HG02610 (cell line): ENCODE results near the gene NSMCE1.
A peak's percentile ranks its signal among the peaks of the same experiment; 100 is the strongest.

Experiments used
- ATAC-seq: cut with Tn5 transposase; IDR thresholded peaks from one replicate; pipeline ENCODE4 v1.9.1; 2021; ENCODE audit warnings: mild to moderate bottlenecking, moderate library complexity; ENCODE audit not compliant: unreplicated experiment

The NSMCE1 gene

GRCh38 chr16:27232901-27233625 lies 35.5 kb downstream of the NSMCE1 start:
- no peak for ATAC-seq

GRCh38 chr16:27232061-27232900 lies 36.3 kb downstream of the NSMCE1 start:
- ATAC-seq: peak; percentile 47

GRCh38 chr16:27231692-27232060 lies 36.9 kb downstream of the NSMCE1 start:
- ATAC-seq: peak; percentile 1

GRCh38 chr16:27230562-27231001 lies 38.0 kb downstream of the NSMCE1 start:
- no peak for ATAC-seq

- no peak for ATAC-seq
Observed at GRCh38 chr16:27229891-27230470, 38.6 kb downstream of the NSMCE1 start.

- no peak for ATAC-seq
Observed at GRCh38 chr16:27228621-27229501, 39.7 kb downstream of the NSMCE1 start.

GRCh38 chr16:27228045-27228444 lies 40.5 kb downstream of the NSMCE1 start:
- no peak for ATAC-seq

- no peak for ATAC-seq
Observed at GRCh38 chr16:27226976-27227705, 41.4 kb downstream of the NSMCE1 start.

GRCh38 chr16:27226476-27226875 lies 42.1 kb downstream of the NSMCE1 start:
- no peak for ATAC-seq

GRCh38 chr16:27225536-27226360 lies 42.8 kb downstream of the NSMCE1 start:
- ATAC-seq: no peak

GRCh38 chr16:27224741-27225300 lies 43.8 kb downstream of the NSMCE1 start:
- ATAC-seq: no peak

- ATAC-seq: no peak
Observed at GRCh38 chr16:27224271-27224737, 44.3 kb downstream of the NSMCE1 start.

GRCh38 chr16:27223701-27224100 lies 44.9 kb downstream of the NSMCE1 start:
- ATAC-seq: no peak

- no peak for ATAC-seq
Observed at GRCh38 chr16:27223226-27223610, 45.4 kb downstream of the NSMCE1 start.

GRCh38 chr16:27222249-27223225 lies 46.0 kb downstream of the NSMCE1 start:
- ATAC-seq: no peak

- ATAC-seq: no peak
Observed at GRCh38 chr16:27221576-27222248, 46.9 kb downstream of the NSMCE1 start.

- ATAC-seq: no peak
Observed at GRCh38 chr16:27220991-27221390, 47.6 kb downstream of the NSMCE1 start.
